NCI-H2196 (cell line): ENCODE measurements around the gene OXGR1.
"Not testable (repeated sequence)": the region's sequence is repeated elsewhere in the genome, so short reads cannot be mapped to it uniquely, and the experiment has no call there.

ENCODE experiments used
- DNase-seq: peaks from one replicate; lab custom pipeline; 2025; ENCODE audit not compliant: unreplicated experiment; lab: John Stamatoyannopoulos, UW

The OXGR1 gene

GRCh38 chr13:97005625-97006262, 11.5 kb upstream of the OXGR1 start:
- DNase-seq = no peak

GRCh38 chr13:97004886-97005285, 10.6 kb upstream of the OXGR1 start:
- DNase-seq = no peak

- DNase-seq = no peak
Measured at GRCh38 chr13:97004096-97004876, 10.0 kb upstream of the OXGR1 start.

GRCh38 chr13:97003071-97003470, 8.8 kb upstream of the OXGR1 start:
- no peak for DNase-seq

- DNase-seq = no peak
Measured at GRCh38 chr13:97002581-97002980, 8.3 kb upstream of the OXGR1 start.

- DNase-seq = no peak
Measured at GRCh38 chr13:97001636-97002035, 7.4 kb upstream of the OXGR1 start.

- DNase-seq = no peak
Measured at GRCh38 chr13:97000295-97000925, 6.1 kb upstream of the OXGR1 start.

- no peak for DNase-seq
Measured at GRCh38 chr13:96999091-96999490, 4.8 kb upstream of the OXGR1 start.

GRCh38 chr13:96998051-96998450, 3.8 kb upstream of the OXGR1 start:
- DNase-seq = no peak

- DNase-seq = no peak
Measured at GRCh38 chr13:96996886-96997285, 2.6 kb upstream of the OXGR1 start.

- no peak for DNase-seq
Measured at GRCh38 chr13:96996107-96996506, 1.8 kb upstream of the OXGR1 start.

GRCh38 chr13:96994858-96995243, 575 bp upstream of the OXGR1 start:
- DNase-seq = no peak

- no peak for DNase-seq
Measured at GRCh38 chr13:96993634-96994016, 651 bp downstream of the OXGR1 start.

- DNase-seq = no peak
Measured at GRCh38 chr13:96992633-96993032, 1.6 kb downstream of the OXGR1 start.

- no peak for DNase-seq
Measured at GRCh38 chr13:96991072-96991471, 3.2 kb downstream of the OXGR1 start.

- no peak for DNase-seq
Measured at GRCh38 chr13:96988441-96988840, 5.8 kb downstream of the OXGR1 start.

- DNase-seq = peak; percentile 1
Measured at GRCh38 chr13:96984051-96984508, 10.2 kb downstream of the OXGR1 start.

- no peak for DNase-seq
Measured at GRCh38 chr13:96982672-96983071, 11.6 kb downstream of the OXGR1 start.

- not testable (repeated sequence) for DNase-seq
Measured at GRCh38 chr13:96979861-96980260, 14.4 kb downstream of the OXGR1 start.

GRCh38 chr13:96968027-96968426, 26.2 kb downstream of the OXGR1 start:
- DNase-seq = no peak

- DNase-seq = no peak
Measured at GRCh38 chr13:96967248-96967745, 27.0 kb downstream of the OXGR1 start.
